Neuronal stem cell (in vitro differentiated cells): ENCODE measurements around the gene RFX4.
"Not testable (repeated sequence)": the region's sequence is repeated elsewhere in the genome, so short reads cannot be mapped to it uniquely, and the experiment has no call there.

Experiments
- DNase-seq: peaks from one replicate; pipeline ENCODE4 v3.0.0-alpha.2; 2013; ENCODE audit warnings: low spot score
- H2AFZ ChIP-seq: one replicate; pipeline ENCODE4 v1.6.1; 2013; ENCODE audit warnings: mild to moderate bottlenecking, low read length, inconsistent platforms
- H2AK5ac ChIP-seq: 2 replicates; pipeline ENCODE4 v1.6.1; 2013; ENCODE audit warnings: low read depth, mild to moderate bottlenecking, inconsistent platforms, low read length, moderate library complexity, mixed read lengths
- H2BK120ac ChIP-seq: 2 replicates; pipeline ENCODE4 v1.6.1; 2013; ENCODE audit warnings: low read depth, mild to moderate bottlenecking, inconsistent platforms, low read length, moderate library complexity, mixed read lengths
- H2BK12ac ChIP-seq: one replicate; pipeline ENCODE4 v1.6.1; 2013; ENCODE audit warnings: low read length, inconsistent platforms
- H2BK15ac ChIP-seq: 2 replicates; pipeline ENCODE4 v1.6.1; 2013; ENCODE audit warnings: mild to moderate bottlenecking, low read length, inconsistent platforms, mixed read lengths
- H2BK5ac ChIP-seq: one replicate; pipeline ENCODE4 v1.6.1; 2013; ENCODE audit warnings: inconsistent platforms, mild to moderate bottlenecking, low read length, moderate library complexity
- H3K14ac ChIP-seq: one replicate; pipeline ENCODE4 v1.6.1; 2013; ENCODE audit warnings: low read length, inconsistent platforms
- H3K18ac ChIP-seq: 2 replicates; pipeline ENCODE4 v1.6.1; 2013; ENCODE audit warnings: low read length, inconsistent platforms
- H3K23ac ChIP-seq: 2 replicates; pipeline ENCODE4 v1.6.1; 2013; ENCODE audit warnings: low read depth, mild to moderate bottlenecking, mixed read lengths, low read length, inconsistent platforms; ENCODE audit not compliant: poor library complexity
- H3K27ac ChIP-seq: replicated peaks from 3 replicates; pipeline ENCODE4 v1.5.1; 2013; ENCODE audit warnings: low read length, inconsistent platforms
- H3K27me3 ChIP-seq, 3 experiments: 2 replicates each; pipeline ENCODE4 v1.6.1; 2013; ENCODE audit warnings: low read length in 3 of 3, mild to moderate bottlenecking in 2 of 3, inconsistent platforms in 1 of 3, low read depth in 1 of 3, mixed read lengths in 1 of 3, moderate library complexity in 1 of 3; ENCODE audit not compliant: control insufficient read depth in 3 of 3, insufficient read depth in 3 of 3
- H3K36me3 ChIP-seq, 2 donors: replicated peaks in 1 of 2; 2 replicates each; pipeline ENCODE4 v1.6.1; 2013; ENCODE audit warnings: low read length in 2 of 2; ENCODE audit not compliant: control insufficient read depth in 2 of 2, insufficient read depth in 2 of 2
- H3K4ac ChIP-seq: 2 replicates; pipeline ENCODE4 v1.6.1; 2013; ENCODE audit warnings: inconsistent platforms, mild to moderate bottlenecking, low read length, moderate library complexity
- H3K4me1 ChIP-seq, 2 donors: 1 replicate in 1 of 2; 2 replicates in 1 of 2; pipeline ENCODE4 v1.6.1; 2013; ENCODE audit warnings: low read length in 2 of 2, low read depth in 1 of 2; ENCODE audit not compliant: control insufficient read depth in 2 of 2, insufficient read depth in 1 of 2
- H3K4me2 ChIP-seq: one replicate; pipeline ENCODE4 v1.6.1; 2013; ENCODE audit warnings: mild to moderate bottlenecking, low read length, inconsistent platforms; ENCODE audit not compliant: insufficient read depth, poor library complexity, severe bottlenecking
- H3K4me3 ChIP-seq, 2 donors: 2 replicates each; pipeline ENCODE4 v1.5.1; 2013; ENCODE audit warnings: low read length in 2 of 2, mild to moderate bottlenecking in 2 of 2, inconsistent platforms in 1 of 2, moderate library complexity in 1 of 2
- H3K79me1 ChIP-seq: one replicate; pipeline ENCODE4 v1.6.1; 2013; ENCODE audit warnings: low read depth, mild to moderate bottlenecking, inconsistent platforms, low read length, moderate library complexity
- H3K9ac ChIP-seq: one replicate; pipeline ENCODE4 v1.6.1; 2013; ENCODE audit warnings: mild to moderate bottlenecking, low read depth, low read length, inconsistent platforms; ENCODE audit not compliant: poor library complexity
- H3K9me3 ChIP-seq, 2 donors: replicated peaks in 1 of 2; 2 replicates each; pipeline versions ENCODE3 to v1.6.1; 2013; ENCODE audit warnings: low read length in 2 of 2, mild to moderate bottlenecking in 2 of 2, inconsistent platforms in 1 of 2, low read depth in 1 of 2, mixed read lengths in 1 of 2, moderate library complexity in 1 of 2; ENCODE audit not compliant: control insufficient read depth in 2 of 2, insufficient read depth in 1 of 2
- H4K8ac ChIP-seq: one replicate; pipeline ENCODE4 v1.6.1; 2013; ENCODE audit warnings: low read depth, mild to moderate bottlenecking, inconsistent platforms, low read length, moderate library complexity
- H4K91ac ChIP-seq: one replicate; pipeline ENCODE4 v1.6.1; 2013; ENCODE audit warnings: low read length, low read depth, mild to moderate bottlenecking, inconsistent platforms; ENCODE audit not compliant: poor library complexity
- WGBS, 2 donors: extraction: QIAGEN DNeasy Blood & Tissue Kit; methylation state at CpG; one replicate each; pipeline ENCODE4 v1.1.7; 2013; ENCODE audit warnings: missing lambda C conversion rate in 2 of 2, mixed read lengths in 1 of 2; ENCODE audit not compliant: insufficient read length in 2 of 2, insufficient replicate concordance in 1 of 2; ENCODE audit errors: extremely low coverage in 2 of 2; 5-methylcytosine and 5-hydroxymethylcytosine counted together

Gene RFX4

DNA sequence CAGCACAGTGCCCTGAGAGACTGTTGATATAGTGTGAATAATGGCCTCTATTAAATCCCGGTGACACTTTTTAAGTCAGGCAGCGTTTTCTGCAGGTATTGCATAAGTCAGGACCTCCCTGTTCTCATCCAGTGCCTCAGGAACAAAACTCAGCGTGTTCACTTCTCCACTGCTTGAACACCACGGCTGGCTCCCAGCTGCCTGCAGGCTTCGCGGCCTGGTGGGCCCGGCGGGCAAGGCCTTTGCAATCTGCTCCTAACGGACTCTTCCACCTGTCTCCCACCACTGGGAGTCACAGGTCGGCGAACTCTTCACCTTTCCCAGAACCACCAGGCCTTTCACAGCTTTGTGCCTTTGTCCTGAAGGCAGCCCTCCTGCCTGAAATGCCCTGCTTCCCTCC, 18.7 kb downstream of the RFX4 start:
- no CpG with 5 or more reads among the region's 11 CpGs for WGBS, 2 donors
- no peak overlapping the region for H3K9ac ChIP-seq
- no peak overlapping the region for H3K23ac ChIP-seq
- no peak overlapping the region for H2BK15ac ChIP-seq
- H3K14ac ChIP-seq, result no peak overlapping the region
- H2BK5ac ChIP-seq, result peak overlapping the region; percentile 15
- DNase-seq, result no peak
- no peaks in the 10 kb centered on the region for H3K79me1 ChIP-seq
- peak overlapping the region; percentile 71 for H3K27ac ChIP-seq
- peak overlapping the region; percentile 77 for H3K18ac ChIP-seq
- H3K4me2 ChIP-seq, result no peak overlapping the region
- no peak overlapping the region for H2AK5ac ChIP-seq
- no peak overlapping the region for H4K8ac ChIP-seq
- peaks cover 0 to 9% of the 10 kb centered on the region in 2 donors for H3K9me3 ChIP-seq
- H3K4me1 ChIP-seq, result peaks cover 19 to 28% of the 10 kb centered on the region in 2 donors
- H3K27me3 ChIP-seq, result no peaks in the 10 kb centered on the region
- peaks cover 0 to 97% of the 10 kb centered on the region in 2 donors for H3K36me3 ChIP-seq
- H2BK120ac ChIP-seq, result no peak overlapping the region
- no peak overlapping the region for H3K4me3 ChIP-seq
- H2BK12ac ChIP-seq, result peak overlapping the region; percentile 33
- no peak overlapping the region for H4K91ac ChIP-seq
- no peak overlapping the region for H2AFZ ChIP-seq
- no peak overlapping the region for H3K4ac ChIP-seq

GRCh38 chr12:106602076-106602475, 19.3 kb downstream of the RFX4 start:
- Histone ChIP-seq H3K27ac (peak overlapping the region; percentile 5), H2BK120ac (no peak overlapping the region), H2BK5ac (no peak overlapping the region), H3K4me3 (no peak overlapping the region), H3K23ac (no peak overlapping the region), H2AK5ac (no peak overlapping the region), H3K4ac (no peak overlapping the region), H4K91ac (no peak overlapping the region), H3K4me1 (peaks cover 19 to 28% of the 10 kb centered on the region in 2 donors), H3K4me2 (no peak overlapping the region), H4K8ac (peak overlapping the region; percentile 3), H3K14ac (no peak overlapping the region), H3K9ac (no peak overlapping the region), H3K9me3 (peaks cover 0 to 9% of the 10 kb centered on the region in 2 donors), H3K36me3 (peaks cover 0 to 97% of the 10 kb centered on the region in 2 donors), H3K79me1 (no peaks in the 10 kb centered on the region), H2AFZ (no peak overlapping the region), H2BK12ac (peak overlapping the region; percentile 33), H3K27me3 (no peaks in the 10 kb centered on the region), H2BK15ac (no peak overlapping the region), H3K18ac (peak overlapping the region; percentile 73)
- no peak for DNase-seq
- no CpG with 5 or more reads among the region's 4 CpGs for WGBS, 2 donors

DNA sequence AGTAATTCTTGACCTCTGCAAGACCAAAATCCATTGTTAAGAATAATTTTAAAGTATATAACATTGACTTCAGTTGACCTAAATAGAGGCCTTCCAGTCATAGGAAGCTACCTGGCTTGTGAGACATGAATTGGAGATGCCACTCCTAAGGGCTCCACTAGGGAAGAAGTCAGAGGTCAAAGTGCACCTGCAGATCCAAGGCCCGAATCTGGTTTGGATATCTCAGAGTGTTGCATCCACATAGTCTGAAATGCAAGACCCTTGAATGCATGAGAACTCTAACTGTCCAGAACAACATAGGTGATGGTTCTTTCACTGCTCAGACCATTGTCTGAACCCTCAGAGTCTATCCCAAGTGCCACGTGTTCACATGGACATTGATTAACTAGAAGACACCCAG, 22.4 kb downstream of the RFX4 start:
- Histone ChIP-seq H3K9ac (no peak overlapping the region), H3K4ac (no peak overlapping the region), H2BK12ac (no peak overlapping the region), H3K27me3 (no peaks in the 10 kb centered on the region), H4K8ac (no peak overlapping the region), H2BK120ac (no peak overlapping the region), H3K4me1 (peaks cover 18% of the 10 kb centered on the region in 2 donors), H3K4me2 (no peak overlapping the region), H3K4me3 (no peak overlapping the region), H3K9me3 (peaks cover 0 to 16% of the 10 kb centered on the region in 2 donors), H2BK5ac (no peak overlapping the region), H4K91ac (no peak overlapping the region), H2BK15ac (no peak overlapping the region), H3K79me1 (no peaks in the 10 kb centered on the region), H3K18ac (no peak overlapping the region), H3K36me3 (peaks cover 0 to 96% of the 10 kb centered on the region in 2 donors), H2AK5ac (no peak overlapping the region), H3K14ac (no peak overlapping the region), H2AFZ (no peak overlapping the region), H3K23ac (no peak overlapping the region), H3K27ac (no peak overlapping the region)
- DNase-seq, result no peak
- no CpG with 5 or more reads among the region's 2 CpGs for WGBS, 2 donors

GRCh38 chr12:106620588-106620987, 37.8 kb downstream of the RFX4 start:
- H2AFZ ChIP-seq, H3K4me3 ChIP-seq, H2BK15ac ChIP-seq, H3K9ac ChIP-seq, H2BK5ac ChIP-seq, H3K4me2 ChIP-seq, H3K79me1 ChIP-seq, H3K4ac ChIP-seq, H2BK12ac ChIP-seq, H3K14ac ChIP-seq, H4K8ac ChIP-seq, H3K27ac ChIP-seq, H2AK5ac ChIP-seq, H4K91ac ChIP-seq, H3K4me1 ChIP-seq, H3K18ac ChIP-seq, H3K23ac ChIP-seq, H2BK120ac ChIP-seq, H3K27me3 ChIP-seq, DNase-seq: not testable (repeated sequence)
- WGBS, 2 donors, result no CpG with 5 or more reads among the region's 5 CpGs
- Histone ChIP-seq H3K36me3 (peaks cover 0 to 93% of the 10 kb centered on the region in 2 donors), H3K9me3 (peaks cover 2 to 68% of the 10 kb centered on the region in 2 donors)
